Type B pancreatic cell (in vitro differentiated cells): ENCODE results near the gene ZNF195. TPM values are rescaled to one million over a fixed set of nuclear protein-coding genes. Genes with fewer than 3 reads are reported as not detected.
"Not testable (repeated sequence)": the region's sequence is repeated elsewhere in the genome, so short reads cannot be mapped to it uniquely, and the experiment has no call there.

Experiments used
- DNase-seq: peaks from one replicate; pipeline ENCODE4 v3.0.0; 2021; ENCODE audit warnings: mixed read lengths; ENCODE audit not compliant: unreplicated experiment; ENCODE audit errors: extremely low spot score
- H3K27ac Mint-ChIP-seq: 2 replicates; pipeline ENCODE4 v1.8.0; 2021; ENCODE audit warnings: mild to moderate bottlenecking, mixed read lengths
- H3K27me3 Mint-ChIP-seq: 2 replicates; pipeline ENCODE4 v1.8.0; 2021; ENCODE audit warnings: mixed read lengths
- H3K36me3 Mint-ChIP-seq: 2 replicates; pipeline ENCODE4 v1.8.0; 2021; ENCODE audit warnings: mixed read lengths
- H3K4me1 Mint-ChIP-seq: one replicate; pipeline ENCODE4 v1.8.0; 2021; ENCODE audit warnings: mixed read lengths; ENCODE audit not compliant: unreplicated experiment
- H3K4me3 Mint-ChIP-seq: 2 replicates; pipeline ENCODE4 v1.8.0; 2021; ENCODE audit warnings: mild to moderate bottlenecking, mixed read lengths
- H3K9me3 Mint-ChIP-seq: 2 replicates; pipeline ENCODE4 v1.8.0; 2021; ENCODE audit warnings: mixed read lengths
- total RNA-seq: library from RNA; stranded (reverse); gene quantifications from 2 replicates; pipeline ENCODE4 v1.2.1, GENCODE V29; 2021; ENCODE audit warnings: low replicate concordance

The ZNF195 gene
- total RNA-seq, 1 donor from 2014 or later: 53.4 TPM

DNA sequence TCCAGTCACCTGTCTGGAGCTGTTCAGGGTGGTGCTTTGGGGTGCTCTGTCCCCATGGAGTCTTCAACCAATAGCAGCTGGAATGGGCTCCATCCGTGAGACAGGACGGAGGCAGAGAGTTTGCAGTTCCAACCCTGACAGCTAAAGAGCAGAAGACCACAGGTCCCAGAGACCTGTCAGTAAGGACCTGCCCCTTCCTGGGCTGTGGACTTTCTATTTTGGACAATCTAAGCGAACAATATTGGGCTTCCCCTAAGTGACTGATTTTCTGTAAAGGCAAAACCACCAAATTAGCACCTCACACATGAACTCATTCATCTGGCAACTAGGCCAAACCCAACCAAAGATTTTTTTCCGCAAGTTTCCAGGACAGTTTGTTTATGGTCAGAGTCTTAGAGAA, 50.4 kb downstream of the ZNF195 start:
- H3K27ac Mint-ChIP-seq, H3K4me3 Mint-ChIP-seq, DNase-seq, H3K9me3 Mint-ChIP-seq, H3K4me1 Mint-ChIP-seq, H3K27me3 Mint-ChIP-seq, H3K36me3 Mint-ChIP-seq: not testable (repeated sequence)

DNA sequence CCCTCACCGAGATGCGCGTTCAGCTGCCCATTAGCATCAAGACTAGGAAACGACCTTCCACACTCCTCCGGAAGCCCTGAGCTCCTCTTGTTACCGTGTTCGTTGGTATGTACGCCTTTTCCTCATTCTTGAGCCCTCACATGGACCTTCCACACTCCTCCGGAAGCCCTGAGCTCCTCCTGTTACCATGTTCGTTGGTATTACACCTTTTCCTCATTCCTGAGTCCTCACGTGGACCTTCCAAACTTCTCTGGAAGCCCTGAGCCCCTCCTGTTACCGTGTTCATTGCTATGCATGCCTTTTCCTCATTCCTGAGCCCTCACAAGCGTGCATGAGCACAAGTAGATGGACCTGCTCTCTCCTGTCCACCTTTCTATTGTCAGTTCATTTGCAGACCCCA, 52.5 kb downstream of the ZNF195 start:
- not testable (repeated sequence) for DNase-seq, H3K4me1 Mint-ChIP-seq, H3K36me3 Mint-ChIP-seq, H3K27ac Mint-ChIP-seq, H3K4me3 Mint-ChIP-seq, H3K9me3 Mint-ChIP-seq, H3K27me3 Mint-ChIP-seq

DNA sequence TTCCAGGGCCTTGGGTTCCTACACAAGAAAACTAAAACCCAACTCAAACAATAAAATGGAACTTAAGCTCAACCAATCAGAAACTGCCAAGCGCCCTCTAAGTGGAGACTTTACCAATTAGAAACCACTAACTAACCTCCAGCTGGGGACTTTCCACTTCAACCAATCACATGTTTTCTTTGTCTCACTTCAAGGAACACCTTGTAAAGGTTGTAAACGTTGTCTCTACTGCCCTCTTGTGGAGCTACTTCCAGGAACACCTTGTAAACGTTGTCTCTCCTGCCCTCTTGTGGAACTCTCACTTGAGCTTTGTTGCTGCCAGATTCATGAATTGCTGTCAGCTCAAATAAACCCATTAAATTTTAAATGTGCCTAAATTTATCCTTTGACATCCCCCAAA, 54.2 kb downstream of the ZNF195 start:
- not testable (repeated sequence) for H3K27me3 Mint-ChIP-seq, H3K4me3 Mint-ChIP-seq, H3K36me3 Mint-ChIP-seq, DNase-seq, H3K4me1 Mint-ChIP-seq, H3K27ac Mint-ChIP-seq, H3K9me3 Mint-ChIP-seq

Other genes starting within 250 kb of the ZNF195 start
- 29.8 and 33.1 TPM in 2 replicates for gene OSBPL5, start 213.8 kb downstream of the ZNF195 start, total RNA-seq
- not detected in 2 replicates for gene MRGPRG, start 160.3 kb downstream of the ZNF195 start, total RNA-seq
- gene MRGPRE, start 146.7 kb downstream of the ZNF195 start, total RNA-seq: not detected in 2 replicates